HepG2 (cell line): ENCODE measurements around the gene PANK4. TPM values are rescaled to one million over a fixed set of nuclear protein-coding genes. Genes with fewer than 3 reads are reported as not detected.
A peak's percentile ranks its signal among the peaks of the same experiment; 100 is the strongest.

Experiments
- ATAC-seq: fragments of 200-7000 bp; cut with Tn5 transposase; 3 replicates; pipeline ENCODE4 v1.9.1; 2020; ENCODE audit warnings: mild to moderate bottlenecking, moderate library complexity
- BruUV-seq: library from RNA; stranded (reverse); fragments of 400-500 nt; replicated peaks from 2 replicates; lab custom pipeline; 2021; lab: Mats Ljungman, UMichigan
- CTCF ChIA-PET: fragments of 300-600 bp; formaldehyde crosslinking; extraction: SDS; loops from one replicate; lab custom pipeline; 2021; ENCODE audit warnings: low total read pairs, inconsistent platforms, low intra/inter-chr PET ratio; lab: Yijun Ruan, JAX
- POLR2A ChIA-PET: fragments of 350-600 bp; sonication (Branson Sonifier 250); formaldehyde crosslinking; loops from one replicate; lab custom pipeline; 2020; ENCODE audit warnings: antibody characterized with exemption, inconsistent platforms; lab: Yijun Ruan, JAX
- DNase-seq: peaks from one replicate; pipeline ENCODE4 v3.0.0-alpha.2; 2015; ENCODE audit warnings: low spot score
- FAIRE-seq: peaks from 3 replicates; lab custom pipeline; 2011; peaks lifted over from hg19 to GRCh38; lab: Jason Lieb, UNC
- H2AFZ ChIP-seq: one replicate; pipeline ENCODE4 v1.6.1; 2011; ENCODE audit warnings: low read length, inconsistent platforms
- H3K27ac ChIP-seq: fragments of 300-600 bp; 3 replicates; pipeline ENCODE4 v1.8.0; 2011; ENCODE audit warnings: mixed run types, mild to moderate bottlenecking, mixed read lengths, low read length, inconsistent platforms; ENCODE audit not compliant: insufficient read depth; ENCODE audit errors: extremely low read length
- H3K27me3 ChIP-seq, 2 experiments: fragments of 200-600 bp in 1 of 2; 2 replicates in 1 of 2; 3 replicates in 1 of 2; pipeline versions ENCODE4 v1.6.0 to v1.8.0; 2011; ENCODE audit warnings: low read length in 2 of 2, mild to moderate bottlenecking in 2 of 2, moderate library complexity in 2 of 2, inconsistent platforms in 1 of 2; ENCODE audit not compliant: insufficient read depth in 2 of 2, control insufficient read depth in 1 of 2
- H3K36me3 ChIP-seq, 2 experiments: fragments of 200-600 bp in 1 of 2; replicated peaks in 1 of 2; 2 replicates in 1 of 2; 3 replicates in 1 of 2; pipeline versions ENCODE4 v1.5.1 to v1.8.0; 2011; ENCODE audit warnings: low read length in 2 of 2, inconsistent platforms in 1 of 2; ENCODE audit not compliant: insufficient read depth in 2 of 2, control insufficient read depth in 1 of 2
- H3K4me1 ChIP-seq: 2 replicates; pipeline ENCODE4 v1.5.1; 2012; ENCODE audit warnings: low read length, inconsistent platforms; ENCODE audit not compliant: insufficient read depth
- H3K4me2 ChIP-seq: 2 replicates; pipeline ENCODE4 v1.6.0; 2011; ENCODE audit warnings: low read depth, low read length, inconsistent platforms
- H3K4me3 ChIP-seq, 3 experiments: fragments of 200-600 bp in 1 of 3; sonication (generic), shearing (Covaris generic) in 1 of 3; replicated peaks in 1 of 3; 2 replicates each; pipeline ENCODE4 v1.5.1; 2011 to 2016; ENCODE audit warnings: low read length in 3 of 3, inconsistent platforms in 2 of 3, low read depth in 2 of 3, mild to moderate bottlenecking in 2 of 3, control low read depth in 1 of 3, mixed read lengths in 1 of 3; ENCODE audit not compliant: insufficient read depth in 1 of 3
- H3K79me2 ChIP-seq: one replicate; pipeline ENCODE4 v1.6.1; 2011; ENCODE audit warnings: low read length, inconsistent platforms; ENCODE audit not compliant: insufficient read depth
- H3K9ac ChIP-seq: 2 replicates; pipeline ENCODE4 v1.6.0; 2011; ENCODE audit warnings: mild to moderate bottlenecking, low read depth, low read length, inconsistent platforms; ENCODE audit not compliant: insufficient read depth
- H3K9me3 ChIP-seq: 2 replicates; pipeline ENCODE4 v1.5.1; 2012; ENCODE audit warnings: mild to moderate bottlenecking, low read length
- H4K20me1 ChIP-seq: 2 replicates; pipeline ENCODE4 v1.6.0; 2011; ENCODE audit warnings: inconsistent platforms, mild to moderate bottlenecking, low read length, moderate library complexity; ENCODE audit not compliant: insufficient read depth
- FOSL2 ChIP-seq: sonication (generic); formaldehyde crosslinking; IDR thresholded peaks from 2 replicates; pipeline ENCODE4 v1.4.0; 2020; ENCODE audit warnings: missing genetic modification reagents
- FOXO4 ChIP-seq: sonication (generic); formaldehyde crosslinking; conservative IDR thresholded peaks from 2 replicates; pipeline ENCODE4 v1.8.1; 2023; ENCODE audit warnings: missing genetic modification reagents
- SRY ChIP-seq: sonication (generic); formaldehyde crosslinking; IDR thresholded peaks from 2 replicates; pipeline ENCODE4 v1.8.0; 2022; ENCODE audit warnings: mild to moderate bottlenecking, missing genetic modification reagents
- ZNF121 ChIP-seq: sonication (generic); formaldehyde crosslinking; IDR thresholded peaks from 2 replicates; pipeline ENCODE4 v1.5.0; 2020; ENCODE audit warnings: mild to moderate bottlenecking, missing genetic modification reagents
- WGBS: methylation state at CpG from one replicate; pipeline ENCODE4 v1.1.6; 2017; ENCODE audit warnings: low lambda C conversion rate; 5-methylcytosine and 5-hydroxymethylcytosine counted together
- in situ Hi-C: cut with HindIII; loops from 2 replicates; pipeline ENCODE4 v1.10.0; 2017; ENCODE audit warnings: low pct_unique_long_range_greater_than_20kb; ENCODE audit not compliant: extremely low pct_ligation_motif_present
- intact Hi-C: fragments of 100-400 bp; cut with micrococcal nuclease; formaldehyde crosslinking; loops from one replicate; pipeline ENCODE4 v1.10.0; 2022; ENCODE audit not compliant: unreplicated experiment
- polyA plus RNA-seq, 8 experiments: library from polyadenylated mRNA; depleted of rRNA in 3 of 8; stranded (reverse) in 7 of 8; unstranded in 1 of 8; fragments of >200 nt; fragmentation: Illumina TruSeq in 4 of 8; extraction: Trizol in 4 of 8; gene quantifications; 2 replicates each; pipeline versions ENCODE4 v1.2.1 to v1.2.3, GENCODE V29; 2011 to 2016; ENCODE audit warnings: low read depth in 4 of 8, missing spikeins in 1 of 8, mixed read lengths in 1 of 8; ENCODE audit not compliant: insufficient read depth in 1 of 8
- total RNA-seq, 5 experiments: library from RNA; depleted of rRNA; stranded (reverse); fragments of >200 nt; fragmentation: Illumina TruSeq; extraction: Trizol; gene quantifications; 2 replicates each; pipeline ENCODE4 v1.2.3, GENCODE V29; 2016; ENCODE audit warnings: low read depth in 1 of 5
- TF ChIP-seq, protein P1 (sequence below), 2 experiments: fragments of 450-650 bp in 1 of 2; sonication (generic) in 1 of 2; formaldehyde crosslinking; IDR thresholded peaks; 2 replicates each; pipeline versions ENCODE4 v1.5.0 to v1.8.0; 2020 to 2022; ENCODE audit warnings: mild to moderate bottlenecking in 1 of 2, missing genetic modification reagents in 1 of 2

Gene PANK4
- total and polyA plus RNA-seq, 2 of the 13 experiments (the other 11 are each of a cell fraction or from before 2014, with no cell fraction given): 17.4 to 19.3 TPM

GRCh38 chr1:2523191-2523890 lies 3.1 kb downstream of the PANK4 start:
- ChIA-PET POLR2A (no interaction called here), CTCF (no interaction called here)
- Histone ChIP-seq H3K36me3 (peaks cover 15 to 36% of the 10 kb centered on the region in 2 experiments; a peak in 4 of 5 replicates), H3K4me2 (peak overlapping the region; percentile 92; the same call in 1 of the 2 replicates), H3K79me2 (peaks cover 35% of the 10 kb centered on the region), H3K27ac (no peak overlapping the region), H3K9me3 (no peaks in the 10 kb centered on the region), H3K4me3 (no peak overlapping the region), H3K4me1 (peaks cover 53% of the 10 kb centered on the region), H4K20me1 (peaks cover 34% of the 10 kb centered on the region), H3K9ac (no peak overlapping the region), H2AFZ (no peak overlapping the region), H3K27me3 (peaks cover 6 to 16% of the 10 kb centered on the region in 2 experiments)
- in situ Hi-C loops: loop anchor here (25.0 kb wide), 1 partner anchor 336 kb away; the partner anchor contains the start of gene FAAP20
- FAIRE-seq: no peak
- TF ChIP-seq, protein P1, sequence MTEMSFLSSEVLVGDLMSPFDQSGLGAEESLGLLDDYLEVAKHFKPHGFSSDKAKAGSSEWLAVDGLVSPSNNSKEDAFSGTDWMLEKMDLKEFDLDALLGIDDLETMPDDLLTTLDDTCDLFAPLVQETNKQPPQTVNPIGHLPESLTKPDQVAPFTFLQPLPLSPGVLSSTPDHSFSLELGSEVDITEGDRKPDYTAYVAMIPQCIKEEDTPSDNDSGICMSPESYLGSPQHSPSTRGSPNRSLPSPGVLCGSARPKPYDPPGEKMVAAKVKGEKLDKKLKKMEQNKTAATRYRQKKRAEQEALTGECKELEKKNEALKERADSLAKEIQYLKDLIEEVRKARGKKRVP (CRISPR knock-in tag; IDR thresholded peaks at IDR 0.05): peak in 1 of 2 experiments; percentile 36; a peak in 1 of 4 replicates
- no peak for TF ChIP-seq FOXO4 (CRISPR knock-in tag)
- no peak for TF ChIP-seq SRY (CRISPR knock-in tag)
- 0 out of 2 replicates have a peak, but pooled peaks have one; percentile 19 for TF ChIP-seq FOSL2 (CRISPR knock-in tag)
- TF ChIP-seq ZNF121 (CRISPR knock-in tag): peak; percentile 83
- intact Hi-C loops: no loop called here
- ATAC-seq: no peak
- no peak for DNase-seq
- 73% methylated on average over 16 of the region's 32 CpGs for WGBS
- no TSS peak for BruUV-seq
